Lower leg skin (tissue), 4 donors: ENCODE data around the gene TEX261. TPM values are rescaled to one million over a fixed set of nuclear protein-coding genes. Genes with fewer than 3 reads are reported as not detected.

Experiments
- DNase-seq, 2 donors: peaks; one replicate each; pipeline ENCODE4 v3.0.0-alpha.2; 2019; ENCODE audit warnings: low spot score in 2 of 2
- H3K4me3 ChIP-seq: fragments of 200-600 bp; sonication (generic); 2 replicates; pipeline ENCODE4 v1.5.1; 2017; ENCODE audit warnings: mild to moderate bottlenecking, low read depth; ENCODE audit not compliant: poor library complexity, severe bottlenecking
- CTCF ChIP-seq, 3 donors: fragments of 450-650 bp; IDR thresholded peaks; one replicate each; pipeline ENCODE4 v1.5.1; 2016; ENCODE audit warnings: antibody characterized with exemption in 3 of 3, mild to moderate bottlenecking in 3 of 3, moderate library complexity in 2 of 3
- POLR2A ChIP-seq, 2 donors: fragments of 450-650 bp; IDR thresholded peaks; one replicate each; pipeline ENCODE4 v1.6.1; 2016 to 2017; ENCODE audit warnings: antibody characterized with exemption in 2 of 2, mild to moderate bottlenecking in 1 of 2, moderate library complexity in 1 of 2
- WGBS, 2 donors: methylation state at CpG; one replicate each; pipeline ENCODE4 v1.1.5; 2018; 5-methylcytosine and 5-hydroxymethylcytosine counted together
- intact Hi-C: fragments of 100-400 bp; cut with DNase I; formaldehyde crosslinking; loops from one replicate; pipeline ENCODE4 v1.15.0; 2023; ENCODE audit warnings: low total_unique reads
- total RNA-seq, 4 donors: library from RNA; depleted of rRNA; stranded (reverse); fragments of >200 nt; gene quantifications; one replicate each; pipeline ENCODE4 v1.1.0, GENCODE V29; 2016

TEX261 gene
- total RNA-seq, 4 donors from 2014 or later, result 12.5 to 24.9 (median 20.7) TPM

GRCh38 chr2:70974592-70974991 lies 20.1 kb downstream of the TEX261 start:
- peak in 1 of 2 donors; percentile 75 for DNase-seq
- no peak overlapping the region for H3K4me3 ChIP-seq
- 84 to 93% methylated on average over 3 of the region's 3 CpGs for WGBS, 2 donors
- TF ChIP-seq CTCF (IDR thresholded peaks at IDR 0.05) (no peak), POLR2A (IDR thresholded peaks at IDR 0.05) (no peak)
- intact Hi-C loops, result no loop called here

- no peak for DNase-seq
Measured at GRCh38 chr2:70967189-70967588, 27.5 kb downstream of the TEX261 start.

GRCh38 chr2:70966681-70967080 lies 28.0 kb downstream of the TEX261 start:
- intact Hi-C loops, result no loop called here
- no peak for TF ChIP-seq POLR2A (IDR thresholded peaks at IDR 0.05)

More at GRCh38 chr2:70967189-70967588, 27.5 kb downstream of the TEX261 start:
- WGBS, 2 donors, result 67 to 72% methylated on average over 4 of the region's 4 CpGs
- no peak overlapping the region for H3K4me3 ChIP-seq
- intact Hi-C loops, result no loop called here
- TF ChIP-seq POLR2A (IDR thresholded peaks at IDR 0.05) (no peak), CTCF (IDR thresholded peaks at IDR 0.05) (no peak)

DNA sequence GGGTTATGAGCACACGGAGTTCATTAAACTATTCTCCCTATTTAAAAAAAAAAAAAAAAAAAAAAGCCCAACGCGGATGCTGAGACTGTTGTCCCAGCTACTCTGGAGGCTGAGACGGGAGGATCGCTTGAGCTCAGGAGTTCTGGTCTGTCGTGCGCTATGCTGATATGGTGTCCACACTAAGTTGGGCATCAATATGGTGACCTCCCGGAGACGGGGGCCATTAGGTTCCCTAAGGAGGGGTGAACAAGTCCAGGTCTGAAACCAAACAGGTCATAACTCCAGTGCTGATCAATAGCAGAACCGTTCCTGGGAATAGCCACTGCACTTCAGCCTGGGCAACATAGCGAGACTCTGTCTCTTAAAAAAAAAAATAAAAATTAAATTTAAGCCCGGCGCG lies 29.2 kb downstream of the TEX261 start:
- 71 to 72% methylated on average over 14 of the region's 14 CpGs for WGBS, 2 donors
- no peak overlapping the region for H3K4me3 ChIP-seq
- intact Hi-C loops, result loop anchor here (2.0 kb wide), 1 partner anchor 29 kb away; the partner anchor contains the start of gene TEX261
- peak; percentile 11 to 84 for DNase-seq
- TF ChIP-seq POLR2A (IDR thresholded peaks at IDR 0.05) (no peak), CTCF (IDR thresholded peaks at IDR 0.05) (no peak)

More at GRCh38 chr2:70966681-70967080, 28.0 kb downstream of the TEX261 start:
- 77 to 84% methylated on average over 4 of the region's 4 CpGs for WGBS, 2 donors
- H3K4me3 ChIP-seq, result no peak overlapping the region
- peak in 1 of 2 donors; percentile 40 for DNase-seq

DNA sequence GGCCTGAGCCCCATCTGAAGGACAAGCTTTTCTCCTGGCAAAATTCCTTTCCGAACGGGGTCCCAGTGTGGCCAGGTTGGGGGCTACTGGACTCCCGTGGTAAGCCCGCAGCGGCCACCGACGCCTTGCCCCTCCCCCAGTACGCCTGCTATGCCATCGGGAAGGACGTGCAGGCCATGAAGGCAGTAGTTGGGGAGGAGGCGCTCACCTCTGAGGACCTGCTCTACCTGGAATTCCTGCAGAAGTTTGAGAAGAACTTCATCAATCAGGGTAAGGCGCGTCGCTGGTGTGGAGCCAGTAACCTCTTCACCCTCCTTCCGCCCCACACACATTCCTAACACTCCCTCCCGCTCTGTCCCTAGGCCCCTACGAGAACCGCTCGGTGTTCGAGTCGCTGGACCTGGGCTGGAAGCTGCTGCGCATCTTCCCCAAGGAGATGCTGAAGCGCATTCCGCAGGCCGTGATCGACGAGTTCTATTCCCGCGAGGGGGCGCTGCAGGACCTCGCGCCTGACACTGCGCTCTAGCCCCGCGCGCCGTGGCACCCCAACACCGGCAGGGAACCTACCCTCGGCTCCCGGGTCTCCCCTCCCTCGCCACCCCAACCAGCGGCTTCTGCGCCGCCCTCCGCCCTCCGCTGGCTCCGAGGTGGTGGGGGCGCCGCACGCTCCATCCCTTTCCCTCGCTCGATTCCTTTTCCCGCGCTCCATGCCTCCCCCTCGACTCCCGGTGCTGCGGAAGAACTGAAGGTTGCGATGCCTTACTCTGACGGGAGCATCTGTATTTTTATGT lies 29.9 kb downstream of the TEX261 start:
- H3K4me3 ChIP-seq, result no peak overlapping the region
- DNase-seq, result peak; percentile 35 to 95
- intact Hi-C loops, result loop anchor here (2.0 kb wide), 1 partner anchor 30 kb away; the partner anchor contains the start of gene TEX261
- WGBS, 2 donors, result 9 to 11% methylated on average over 44 to 57 of the region's 59 CpGs
- TF ChIP-seq CTCF (IDR thresholded peaks at IDR 0.05), result peak in 1 of 3 donors; percentile 29
- no peak for TF ChIP-seq POLR2A (IDR thresholded peaks at IDR 0.05)

DNA sequence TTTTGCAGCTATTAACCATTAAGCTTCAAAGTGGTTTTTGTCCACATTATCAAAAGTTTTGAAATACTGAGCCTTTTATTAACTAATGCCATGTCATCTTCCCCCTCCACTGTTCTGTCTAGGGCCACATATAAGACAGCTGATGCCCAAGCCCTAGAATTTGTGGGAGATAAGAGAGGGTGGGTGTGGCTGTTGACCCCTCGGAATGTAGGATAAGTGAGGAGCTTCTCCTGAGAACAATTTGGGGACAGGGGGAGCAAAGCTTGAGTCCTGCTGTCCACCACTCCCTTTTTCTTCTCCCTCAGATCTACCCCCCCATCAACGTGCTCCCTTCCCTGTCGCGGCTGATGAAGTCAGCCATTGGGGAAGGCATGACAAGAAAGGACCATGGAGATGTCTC lies 30.5 kb downstream of the TEX261 start:
- 63 to 69% methylated on average over 4 of the region's 4 CpGs for WGBS, 2 donors
- TF ChIP-seq POLR2A (IDR thresholded peaks at IDR 0.05), result no peak
- no peak for TF ChIP-seq CTCF (IDR thresholded peaks at IDR 0.05)
- peak in 1 of 2 donors; percentile 75 for DNase-seq
- no peak overlapping the region for H3K4me3 ChIP-seq
- intact Hi-C loops, result loop anchor here (2.0 kb wide), 1 partner anchor 31 kb away; the partner anchor contains the start of gene TEX261
